SK-MEL-5 (cell line): ENCODE data around the gene EMC8. TPM values are rescaled to one million over a fixed set of nuclear protein-coding genes. Genes with fewer than 3 reads are reported as not detected.

Source experiments
- DNase-seq: peaks from one replicate; pipeline ENCODE4 v3.0.0-alpha.2; 2016; ENCODE audit warnings: low read depth, low spot score
- in situ Hi-C: cut with HindIII; loops from 2 replicates; pipeline ENCODE4 v1.10.0; 2016; ENCODE audit warnings: low sequenced_read_pairs, high pct_unique_total_duplicates, low pct_unique_long_range_greater_than_20kb
- total RNA-seq: library from RNA; depleted of rRNA; stranded (reverse); fragments of >200 nt; shearing (Covaris generic); gene quantifications from 2 replicates; pipeline ENCODE4 v1.2.3, GENCODE V29; 2014

Gene EMC8
- total RNA-seq, 1 experiment from 2014 or later = 32.9 TPM

DNA sequence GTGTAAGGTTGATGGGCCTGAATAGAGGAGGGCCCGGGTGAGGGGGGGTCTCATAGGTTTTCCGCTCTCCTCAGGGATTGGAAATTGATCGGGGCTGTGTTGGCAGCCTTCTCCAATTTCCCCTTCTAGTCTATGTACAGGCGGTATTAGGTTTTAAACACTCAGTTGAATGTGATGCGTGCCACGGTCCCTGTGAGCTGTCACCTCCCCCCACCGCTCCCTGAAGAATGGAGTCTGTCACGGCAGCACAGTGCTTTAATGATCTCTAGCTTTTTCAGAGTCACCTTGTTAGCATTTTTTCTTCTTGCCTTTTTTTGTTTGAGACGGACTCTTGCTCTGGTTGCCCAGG, 951 bp upstream of the EMC8 start:
- no peak for DNase-seq
- in situ Hi-C loops = no loop called here

DNA sequence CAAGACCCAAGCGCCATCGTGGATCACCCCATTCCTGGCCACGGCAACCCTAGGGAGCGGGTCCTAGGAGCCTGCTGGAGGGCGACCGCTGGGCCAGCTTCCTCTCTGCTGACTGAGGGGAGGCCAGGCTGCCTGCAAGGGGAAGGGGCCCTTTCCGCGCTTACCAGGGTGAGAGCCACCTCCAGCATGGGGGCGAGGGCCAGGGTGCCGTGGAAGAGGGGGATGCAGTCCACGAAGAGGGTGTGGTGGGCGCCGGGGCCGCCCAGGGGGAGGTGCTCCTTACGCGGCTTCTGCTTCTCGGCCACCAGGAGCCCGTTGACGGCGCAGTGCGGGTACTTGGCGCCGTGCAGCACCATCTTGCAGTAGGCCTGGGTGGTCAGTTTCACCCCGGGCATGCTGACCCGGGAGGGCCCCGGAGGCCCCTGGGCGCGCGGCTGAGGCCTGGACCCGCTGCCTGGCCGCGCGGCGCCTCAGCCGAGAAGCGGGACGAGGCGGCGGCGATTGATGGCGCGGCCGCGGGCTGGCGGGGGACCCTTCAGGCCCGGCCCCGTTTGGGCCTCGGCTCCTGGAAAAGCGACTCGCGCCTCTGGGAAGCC, 345 bp downstream of the EMC8 start:
- no peak for DNase-seq
- in situ Hi-C loops = no loop called here

DNA sequence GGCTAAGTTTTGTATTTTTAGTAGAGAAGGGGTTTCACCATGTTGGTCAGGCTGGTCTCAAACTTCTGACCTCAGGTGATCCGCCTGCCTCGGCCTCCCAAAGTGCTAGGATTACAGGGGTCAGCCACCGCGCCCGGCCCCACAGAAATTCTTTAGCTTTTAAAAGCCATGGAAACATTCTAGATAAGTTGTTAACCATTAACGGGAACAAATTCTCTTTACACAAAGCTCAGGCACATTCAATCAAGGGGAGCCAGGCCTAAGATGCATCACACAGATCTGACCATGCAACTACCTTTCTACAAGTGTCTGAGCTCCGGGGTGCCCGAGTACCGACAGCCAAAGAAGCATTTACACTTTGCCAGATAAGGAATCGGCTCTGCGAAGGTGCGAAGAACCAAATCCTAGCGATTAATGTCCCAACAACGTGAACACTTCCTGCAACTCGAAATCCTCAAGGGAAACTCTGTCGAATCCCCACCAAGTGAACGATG, 1.0 kb downstream of the EMC8 start:
- DNase-seq = no peak
- in situ Hi-C loops = no loop called here

DNA sequence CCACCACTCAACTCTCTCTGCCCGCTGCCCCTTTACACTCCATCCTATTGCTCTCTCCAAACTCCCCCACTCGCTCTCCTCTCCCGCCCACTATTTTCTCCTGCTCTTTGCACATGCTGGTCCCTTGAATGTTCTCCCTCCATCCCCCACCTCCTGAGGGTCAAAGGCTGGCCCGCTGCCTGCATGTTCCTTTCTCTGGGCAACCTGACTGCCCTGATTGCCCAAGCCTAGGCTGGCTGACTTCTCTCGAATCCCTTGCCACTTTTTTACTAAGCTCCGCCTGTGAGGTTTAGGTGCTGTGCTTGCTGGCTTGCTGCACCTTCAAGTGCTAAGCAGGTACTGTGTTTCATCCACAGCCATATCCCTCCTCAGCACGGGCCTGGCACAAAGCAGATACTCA, 2.7 kb downstream of the EMC8 start:
- DNase-seq = no peak
- in situ Hi-C loops = no loop called here

DNA sequence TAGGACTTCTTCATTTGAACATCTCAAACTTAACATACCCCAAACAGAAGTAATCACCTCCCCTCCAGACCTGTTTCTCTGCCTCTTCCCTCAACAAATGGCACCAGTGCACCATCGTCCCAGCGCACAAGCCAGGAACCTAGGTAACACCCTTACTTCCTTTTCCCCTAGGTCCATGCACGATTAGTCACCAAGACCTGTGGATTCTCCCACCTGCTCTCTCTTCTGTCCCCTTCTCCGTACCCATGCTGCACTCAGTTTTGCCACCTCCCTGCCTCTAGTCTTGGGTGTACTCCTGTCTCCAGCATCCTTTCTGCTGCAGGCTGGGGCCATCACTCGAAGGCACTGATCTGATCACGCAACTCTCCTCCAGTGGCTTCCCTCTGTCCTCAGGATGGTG, 3.2 kb downstream of the EMC8 start:
- in situ Hi-C loops = no loop called here
- DNase-seq = no peak

DNA sequence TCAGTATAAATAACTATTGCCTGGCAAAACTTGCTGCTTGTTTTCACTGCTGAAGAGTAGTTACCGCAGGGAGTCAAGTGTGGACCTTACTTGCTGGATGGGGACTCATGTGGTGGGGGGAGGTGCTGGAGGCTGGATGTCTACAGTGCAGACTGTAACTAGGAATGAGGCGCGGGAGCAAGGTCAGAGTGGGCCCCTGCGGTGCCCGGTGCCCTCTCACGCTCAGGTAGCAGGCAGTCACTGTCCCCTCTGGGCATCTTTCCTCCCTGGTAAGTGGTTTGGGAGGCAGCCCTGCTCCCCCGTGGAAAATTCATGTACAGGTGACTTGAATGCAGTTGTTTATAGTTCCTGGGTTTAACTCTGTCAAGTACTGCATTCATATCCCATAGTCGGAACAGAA, 4.6 kb downstream of the EMC8 start:
- in situ Hi-C loops = no loop called here
- DNase-seq = no peak

DNA sequence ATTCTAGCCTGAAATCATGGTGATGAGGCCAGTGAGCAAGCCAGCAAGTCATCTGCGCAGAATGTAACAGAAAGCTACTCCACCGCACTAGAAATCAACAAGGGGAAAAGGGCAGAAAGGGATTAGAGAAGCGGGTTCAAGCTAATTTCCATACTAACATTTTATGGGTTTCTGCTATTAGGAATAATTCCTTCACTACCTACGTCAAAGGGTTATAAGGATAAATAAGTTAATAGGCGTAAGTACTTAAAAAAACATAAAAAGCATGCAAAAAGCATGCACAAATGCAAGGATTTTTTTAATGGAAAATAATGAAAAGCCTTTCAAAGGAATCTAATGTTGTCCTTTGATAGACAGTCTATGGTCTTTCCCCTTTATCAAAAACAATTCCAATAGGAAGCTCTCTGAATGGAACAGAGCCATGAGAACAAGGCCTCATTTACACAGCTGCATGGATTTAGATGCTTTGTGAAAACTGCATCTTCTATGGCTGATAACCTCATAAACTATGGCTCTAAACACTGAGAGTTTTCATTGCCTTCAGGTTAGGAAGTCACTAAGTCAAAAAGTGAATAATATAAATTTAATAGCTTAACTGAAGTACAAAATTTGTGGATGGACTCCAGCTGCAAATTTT, 5.6 kb downstream of the EMC8 start:
- in situ Hi-C loops = no loop called here
- DNase-seq = no peak

DNA sequence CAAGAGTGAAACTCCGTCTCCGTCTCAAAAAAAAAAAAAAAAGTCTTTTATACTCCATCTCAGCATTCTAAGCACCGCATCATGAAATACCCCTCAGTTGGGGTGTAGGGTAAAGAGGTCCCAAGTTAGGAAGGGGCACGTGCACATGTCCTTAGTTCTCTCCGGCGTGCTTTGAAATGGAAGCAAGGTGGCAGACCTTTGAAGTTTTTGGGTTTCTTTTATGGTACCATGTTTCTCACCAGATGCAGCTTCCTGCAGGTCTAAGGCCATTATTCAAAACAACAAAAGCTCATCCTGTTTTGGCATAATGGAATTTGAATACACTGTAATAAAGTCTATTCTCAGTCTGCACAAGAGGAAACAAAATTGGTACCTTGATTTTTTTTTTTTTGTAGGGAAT, 9.6 kb downstream of the EMC8 start:
- no peak for DNase-seq
- in situ Hi-C loops = no loop called here

DNA sequence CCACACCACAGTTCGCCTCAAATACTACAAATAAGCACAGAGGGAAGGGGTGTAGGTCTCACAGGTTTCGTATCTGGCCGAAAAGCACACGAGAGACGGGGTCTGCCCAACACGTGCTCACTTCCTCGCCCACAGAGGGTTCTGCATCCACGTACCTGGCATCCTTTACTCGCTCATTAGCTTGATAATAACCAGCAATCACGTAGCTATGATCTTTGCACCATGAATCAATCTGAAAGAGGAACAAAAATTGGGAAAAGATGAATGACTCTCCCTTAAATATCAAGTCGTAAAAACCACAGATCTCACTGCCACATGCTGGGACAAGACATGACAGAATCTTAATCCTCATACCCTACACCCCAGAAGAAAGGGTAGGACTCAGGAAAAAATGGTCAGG, 10.5 kb downstream of the EMC8 start:
- in situ Hi-C loops = no loop called here
- no peak for DNase-seq

DNA sequence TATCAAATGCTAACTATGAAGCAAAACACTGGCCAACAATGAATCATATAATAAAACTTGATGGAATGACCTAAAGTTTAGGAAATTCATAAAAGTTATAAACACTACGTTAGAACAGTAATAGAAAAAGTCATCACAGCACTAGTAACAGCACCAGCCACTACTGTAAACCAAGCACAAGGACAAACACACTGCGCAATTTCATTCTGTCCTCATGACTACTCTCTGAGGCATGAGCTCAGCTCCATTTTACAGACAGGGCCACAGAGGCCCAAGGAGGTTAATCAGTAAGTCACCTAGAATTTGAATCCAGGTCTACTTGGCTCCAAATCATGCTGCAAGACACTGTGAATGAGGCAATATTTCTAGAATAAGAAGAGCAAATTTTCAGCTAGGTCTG, 13.4 kb downstream of the EMC8 start:
- in situ Hi-C loops = no loop called here
- no peak for DNase-seq

DNA sequence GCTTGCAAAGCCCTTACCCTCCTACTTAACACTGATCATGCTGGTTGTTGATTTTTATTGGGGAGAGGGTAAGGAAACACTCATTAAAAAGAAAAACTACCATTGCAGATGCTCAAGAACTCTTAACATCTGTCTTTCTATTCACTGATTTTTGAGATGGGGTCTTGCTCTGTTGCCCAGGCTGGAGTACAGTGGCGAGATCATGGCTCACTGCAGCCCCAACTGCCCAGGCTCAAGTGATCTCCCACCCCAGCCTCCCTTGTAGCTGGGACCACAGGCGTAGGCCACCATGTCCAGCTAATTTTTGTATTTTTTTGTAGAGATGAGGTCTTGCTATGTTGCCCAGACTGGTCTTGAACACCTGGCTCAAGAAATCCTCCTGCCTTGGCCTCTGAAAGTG, 14.5 kb downstream of the EMC8 start:
- DNase-seq = no peak
- in situ Hi-C loops = no loop called here

DNA sequence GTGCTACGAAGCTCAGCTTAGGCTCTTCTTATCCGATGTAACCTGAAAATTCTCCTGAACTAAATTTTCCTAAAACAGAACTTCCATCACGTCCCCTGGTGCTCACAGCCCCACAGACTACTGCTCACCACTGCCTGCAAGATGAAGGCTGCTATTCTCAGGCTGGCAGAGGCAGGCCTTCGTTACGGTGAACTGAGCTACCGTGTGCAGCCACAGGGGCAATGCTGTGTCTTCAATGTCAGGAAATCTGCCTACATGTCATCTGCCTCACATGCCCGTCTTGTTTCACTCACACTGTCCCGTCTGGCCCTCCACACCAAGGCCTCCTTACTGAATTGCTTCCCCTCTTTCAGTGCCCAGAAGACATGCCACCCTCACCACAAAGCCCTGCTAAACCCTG, 15.9 kb downstream of the EMC8 start:
- in situ Hi-C loops = no loop called here
- DNase-seq = no peak

DNA sequence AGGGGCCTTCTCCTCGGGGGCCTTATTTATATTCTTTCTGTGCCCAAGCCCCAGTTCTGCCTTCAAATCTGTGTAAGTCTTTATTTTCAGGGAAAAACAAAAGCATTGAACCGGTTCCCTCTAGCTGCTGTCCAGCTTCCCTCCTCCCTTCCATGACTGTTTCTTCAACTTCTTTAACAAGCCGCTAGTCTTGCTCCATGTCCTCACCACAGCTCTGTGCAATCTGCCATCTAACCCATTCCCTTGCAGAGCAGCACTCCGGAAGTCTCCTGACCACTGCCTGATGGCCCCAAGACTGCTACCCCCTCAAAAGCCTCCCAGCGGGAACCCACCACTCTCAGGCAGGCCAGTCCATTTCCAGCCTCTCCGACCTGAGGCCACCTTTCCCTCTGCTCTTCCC, 16.9 kb downstream of the EMC8 start:
- DNase-seq = no peak
- in situ Hi-C loops = no loop called here

DNA sequence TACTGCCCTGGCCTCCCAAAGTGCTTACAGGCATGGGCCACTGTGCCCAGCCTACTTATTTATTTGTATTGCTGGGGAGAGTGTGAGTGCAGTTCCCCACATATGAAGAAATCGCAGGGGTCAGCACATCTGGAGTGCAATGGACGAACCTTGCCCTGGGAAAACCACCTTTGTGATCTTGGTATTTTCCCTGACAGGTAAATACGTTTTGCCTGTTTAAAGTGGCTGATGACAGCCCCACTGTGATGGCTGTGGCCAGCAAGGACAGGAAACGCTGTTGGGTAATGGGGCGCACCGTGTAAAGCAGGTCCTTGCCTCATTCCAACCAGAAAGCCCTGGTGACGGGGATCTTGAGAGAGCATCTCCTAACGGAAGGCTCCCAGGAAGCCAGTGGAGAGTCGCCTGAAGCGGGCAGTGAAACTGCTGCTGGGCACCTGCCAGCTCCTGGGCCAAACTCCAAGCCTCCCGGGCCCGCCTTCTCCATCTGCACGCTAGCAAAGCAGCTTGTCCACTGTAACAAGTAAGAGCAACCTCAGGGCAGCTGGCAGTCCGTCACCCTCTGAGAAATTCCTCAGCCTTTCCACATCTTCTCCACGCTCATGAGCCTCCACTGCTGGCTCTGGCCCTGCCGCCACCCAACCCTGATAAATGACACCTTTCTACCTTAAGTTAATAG, 17.5 kb downstream of the EMC8 start:
- in situ Hi-C loops = no loop called here
- no peak for DNase-seq

DNA sequence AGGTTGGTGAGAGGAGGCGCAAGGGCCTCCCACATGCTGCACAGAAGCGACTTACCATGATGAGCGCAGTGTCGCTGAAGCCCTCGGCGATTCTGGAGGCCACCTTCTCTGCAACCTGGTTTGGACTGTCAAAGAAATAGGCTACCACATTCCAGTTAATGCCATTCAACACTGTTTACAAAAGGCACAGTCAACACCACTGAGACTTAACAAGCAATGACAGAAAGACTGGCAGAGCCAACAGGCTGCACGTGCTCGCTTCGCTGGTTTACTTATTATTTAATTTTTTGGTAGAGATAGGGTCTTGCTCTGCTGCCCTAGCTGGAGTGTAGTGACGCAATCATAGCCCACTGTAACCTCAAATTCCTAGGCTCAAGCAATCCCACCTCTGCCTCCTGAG, 18.2 kb downstream of the EMC8 start:
- in situ Hi-C loops = no loop called here
- DNase-seq = no peak

DNA sequence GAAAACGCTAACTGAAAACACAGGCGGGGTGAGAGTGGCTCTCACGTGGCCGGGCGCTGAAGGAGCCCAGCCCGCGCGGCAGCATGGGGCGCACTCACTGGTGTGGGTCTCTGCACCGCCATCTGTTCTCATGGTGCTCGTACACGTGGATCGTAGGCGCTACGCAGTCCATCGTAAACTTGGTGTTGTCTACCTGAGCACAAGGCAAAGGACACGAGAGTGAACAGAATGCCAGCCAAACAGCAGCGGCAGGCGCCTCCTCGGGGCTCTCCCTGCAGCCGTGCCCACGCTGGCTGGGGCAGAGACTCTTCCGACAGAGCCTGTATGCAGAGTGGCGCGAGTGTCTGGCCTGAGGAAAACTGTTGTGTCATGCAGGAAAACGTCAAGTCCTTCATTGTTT, 19.1 kb downstream of the EMC8 start:
- DNase-seq = no peak
- in situ Hi-C loops = no loop called here

DNA sequence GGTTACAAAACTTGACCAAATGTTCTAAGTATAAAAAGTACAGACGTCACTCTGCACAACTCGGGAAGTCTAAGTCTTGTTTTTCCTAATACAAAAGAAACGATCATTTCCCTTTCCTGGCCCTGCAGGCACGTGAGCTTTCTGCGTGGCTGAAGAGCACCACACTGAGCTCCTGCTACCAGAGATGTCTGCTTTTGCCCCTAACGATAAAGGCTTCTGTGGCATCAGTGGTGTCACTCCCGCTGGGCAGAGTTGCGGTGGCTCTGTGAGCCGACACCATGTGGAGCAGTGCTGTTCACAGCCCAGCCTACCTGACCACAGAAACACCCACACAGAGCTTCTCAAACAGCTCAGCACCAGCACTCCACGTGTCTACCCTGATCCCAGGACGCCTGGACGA, 20.5 kb downstream of the EMC8 start:
- in situ Hi-C loops = no loop called here
- no peak for DNase-seq

DNA sequence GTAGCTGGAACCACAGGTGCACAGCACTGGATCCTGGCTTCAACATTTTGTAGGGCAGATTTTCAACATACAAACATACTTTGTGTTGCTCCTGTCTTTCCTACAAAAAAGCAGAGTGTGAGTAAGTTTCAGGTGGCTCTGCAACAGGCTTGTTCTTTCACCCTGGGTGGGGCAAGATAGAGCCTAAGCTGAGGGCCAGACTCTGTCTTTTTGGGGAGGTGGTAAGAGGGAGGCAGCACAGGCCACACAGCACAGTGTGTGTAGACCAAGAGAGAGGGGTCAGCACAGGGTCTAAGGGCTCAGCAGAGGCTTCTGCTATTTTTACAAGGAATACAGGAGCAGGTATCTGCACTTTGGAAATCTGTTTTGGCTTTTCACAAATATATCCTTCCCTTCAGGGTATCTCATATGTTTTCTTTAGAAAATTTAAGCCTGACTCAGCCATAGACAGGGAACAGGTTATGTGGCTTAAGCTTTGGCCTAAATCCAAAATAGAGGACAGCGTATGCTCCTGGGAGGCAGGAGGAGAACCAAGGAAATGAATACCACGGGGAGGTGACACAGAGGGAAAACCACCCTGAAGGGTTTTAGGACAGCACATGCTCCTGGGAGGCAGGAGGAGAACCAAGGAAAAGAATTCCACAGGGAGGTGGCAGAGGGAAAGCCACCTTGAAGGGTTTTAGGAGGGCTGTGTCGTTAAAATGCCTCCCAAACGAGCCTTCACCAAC, 21.6 kb downstream of the EMC8 start:
- no peak for DNase-seq
- in situ Hi-C loops = no loop called here

DNA sequence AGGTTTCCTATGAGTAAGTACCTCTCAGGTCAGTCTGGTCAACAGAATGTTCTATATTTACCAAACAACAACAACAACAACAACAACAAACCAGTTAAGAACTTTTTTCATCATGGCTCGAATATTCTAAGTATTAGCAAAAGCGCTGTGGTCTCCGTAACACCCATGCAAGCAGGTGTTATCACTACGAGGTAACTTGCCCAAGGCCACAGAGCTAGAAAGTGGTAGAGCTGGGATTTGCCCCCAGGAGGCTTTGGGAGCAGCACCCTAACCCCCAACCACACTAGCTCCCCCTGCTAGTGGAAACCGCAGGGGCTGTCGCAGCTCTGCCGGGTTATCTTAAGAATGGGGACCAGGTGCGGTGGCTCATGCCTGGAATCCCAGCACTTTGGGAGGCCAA, 24.5 kb downstream of the EMC8 start:
- DNase-seq = no peak
- in situ Hi-C loops = no loop called here
